Stromal cell of bone marrow (primary cell): ENCODE results near the gene BUD13.

Source experiments
- DNase-seq: peaks from one replicate; pipeline ENCODE4 v3.0.0-alpha.2; 2012; ENCODE audit warnings: low read depth

BUD13 gene

DNA sequence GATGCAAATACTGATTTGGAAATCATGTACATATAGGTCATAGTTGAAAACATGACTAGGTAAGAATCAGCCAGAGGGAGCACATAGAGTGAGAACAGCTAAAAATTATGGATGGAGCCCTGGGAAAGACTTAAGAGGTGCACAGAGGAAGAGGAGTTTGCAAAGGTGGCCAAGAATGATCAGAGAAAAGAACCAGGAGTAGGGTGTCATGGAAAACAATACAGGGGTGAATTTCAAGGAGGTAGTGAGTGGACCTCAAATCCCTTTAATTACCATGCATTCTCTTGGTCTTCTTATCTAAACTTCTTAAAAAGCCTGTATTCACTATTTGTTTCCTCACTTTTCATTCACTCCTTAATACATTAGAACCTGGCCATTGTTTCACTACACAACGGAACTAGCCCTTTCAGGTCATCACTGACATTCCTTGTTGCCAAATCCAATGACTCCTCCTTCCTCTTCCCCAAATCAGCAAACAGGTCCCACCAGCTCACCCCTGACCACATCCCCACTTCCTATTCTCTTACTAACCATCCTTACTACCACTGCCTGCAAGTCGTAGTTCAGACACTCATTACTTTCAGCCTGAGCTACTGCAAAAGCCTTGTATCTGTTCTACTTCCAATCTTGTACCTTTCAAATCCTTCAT lies 22.6 kb downstream of the BUD13 start:
- no peak for DNase-seq

DNA sequence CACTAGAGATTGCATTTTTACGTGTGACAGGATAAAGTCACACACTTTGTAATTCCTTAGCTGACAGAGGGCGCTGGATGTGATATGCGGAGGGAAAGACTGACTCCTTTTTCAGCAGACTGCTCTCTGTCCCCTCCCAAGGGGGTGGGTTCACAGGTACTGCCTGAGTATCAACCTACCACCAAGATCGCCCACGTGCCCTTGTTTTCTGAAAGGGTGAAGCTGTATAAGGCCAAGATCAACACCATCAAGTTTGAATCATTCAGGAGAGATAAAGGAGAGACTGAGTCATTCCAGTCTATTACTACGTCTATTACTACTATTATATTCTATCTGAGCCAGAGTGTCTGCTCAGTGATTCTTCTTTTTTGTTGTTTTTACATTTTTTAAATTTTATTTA lies 30.7 kb downstream of the BUD13 start:
- DNase-seq = peak; percentile 13

DNA sequence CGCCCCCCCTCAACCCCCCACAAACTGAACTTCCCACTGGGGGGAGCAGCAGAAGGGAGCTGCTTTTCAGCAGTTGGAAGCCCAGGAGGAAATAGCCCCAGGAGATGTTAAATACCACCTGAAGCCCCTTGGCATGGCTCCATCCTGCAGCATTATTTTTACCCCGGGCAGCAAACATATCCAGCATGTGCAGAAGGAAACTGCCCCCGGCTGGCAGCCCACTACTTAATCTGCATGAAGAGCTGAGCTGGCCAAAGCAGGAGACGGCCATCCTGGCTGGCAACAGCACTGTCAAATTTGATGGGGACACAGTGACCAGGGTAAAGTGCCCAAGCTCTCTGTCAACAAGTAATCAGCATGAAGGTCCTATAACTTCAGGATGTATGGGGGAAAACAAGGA lies 32.0 kb downstream of the BUD13 start:
- no peak for DNase-seq

DNA sequence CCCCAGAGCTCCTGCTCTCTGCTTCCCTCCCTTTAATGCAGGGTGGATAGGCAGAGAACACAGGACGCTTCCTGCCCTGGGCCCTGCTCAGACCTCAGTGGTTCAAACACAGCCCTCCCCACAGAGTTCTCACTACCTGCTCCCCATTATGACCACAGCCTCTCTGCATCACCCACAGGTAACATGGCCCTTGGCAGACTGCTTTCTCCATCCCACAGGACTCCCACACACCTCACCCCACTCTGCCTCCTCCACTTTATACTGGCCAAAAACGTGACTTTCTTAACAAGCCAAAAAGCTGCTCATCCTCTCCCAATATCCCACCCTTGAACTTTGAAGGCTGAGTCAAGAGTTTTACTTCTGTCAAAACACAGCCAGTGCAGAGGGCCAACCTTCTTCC lies 33.8 kb downstream of the BUD13 start:
- no peak for DNase-seq

DNA sequence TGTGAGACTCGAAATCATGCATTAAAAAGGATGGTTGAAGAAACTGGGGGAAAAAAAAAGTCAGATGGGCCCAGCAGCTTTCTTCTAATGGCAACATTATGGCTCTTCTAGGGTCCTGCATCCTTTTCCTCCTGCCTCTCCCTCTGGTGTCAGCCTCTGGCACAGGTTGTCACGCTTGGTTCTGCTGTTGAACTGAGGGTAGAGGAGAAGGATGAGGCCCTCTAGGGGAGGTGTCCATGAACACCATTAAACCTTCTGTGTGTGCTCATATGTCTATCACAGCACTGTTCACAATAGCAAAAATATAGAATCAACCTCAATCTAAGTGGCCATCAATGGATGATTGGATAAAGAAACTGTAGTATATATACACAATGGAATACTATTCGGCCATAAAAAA lies 36.0 kb downstream of the BUD13 start:
- no peak for DNase-seq

DNA sequence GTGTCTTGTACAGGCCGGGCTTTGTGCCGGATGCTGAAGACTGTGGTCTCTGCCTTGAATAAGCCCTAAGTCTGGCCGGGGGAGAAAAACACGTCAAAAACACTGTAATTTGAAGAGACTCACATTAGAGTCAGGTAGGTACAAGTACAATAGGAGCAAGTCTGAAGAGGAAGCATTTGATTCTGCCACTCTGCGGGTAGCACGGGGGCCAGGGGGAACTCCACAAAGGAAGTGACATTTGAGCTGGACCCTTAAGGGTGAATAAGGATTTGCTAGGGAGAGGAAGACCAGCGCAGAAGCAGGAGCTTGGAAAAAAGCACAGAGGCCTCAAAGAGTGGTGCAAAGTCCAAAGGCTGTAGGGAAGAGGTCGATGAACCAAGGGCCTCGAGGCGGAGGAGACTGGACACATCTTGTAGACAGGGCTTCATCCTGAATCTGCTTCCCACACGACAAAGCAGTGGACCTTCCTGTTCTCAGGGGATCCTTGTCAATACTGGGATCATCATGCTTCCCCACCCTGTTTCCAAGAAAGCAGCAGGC lies 38.7 kb downstream of the BUD13 start:
- DNase-seq = no peak

DNA sequence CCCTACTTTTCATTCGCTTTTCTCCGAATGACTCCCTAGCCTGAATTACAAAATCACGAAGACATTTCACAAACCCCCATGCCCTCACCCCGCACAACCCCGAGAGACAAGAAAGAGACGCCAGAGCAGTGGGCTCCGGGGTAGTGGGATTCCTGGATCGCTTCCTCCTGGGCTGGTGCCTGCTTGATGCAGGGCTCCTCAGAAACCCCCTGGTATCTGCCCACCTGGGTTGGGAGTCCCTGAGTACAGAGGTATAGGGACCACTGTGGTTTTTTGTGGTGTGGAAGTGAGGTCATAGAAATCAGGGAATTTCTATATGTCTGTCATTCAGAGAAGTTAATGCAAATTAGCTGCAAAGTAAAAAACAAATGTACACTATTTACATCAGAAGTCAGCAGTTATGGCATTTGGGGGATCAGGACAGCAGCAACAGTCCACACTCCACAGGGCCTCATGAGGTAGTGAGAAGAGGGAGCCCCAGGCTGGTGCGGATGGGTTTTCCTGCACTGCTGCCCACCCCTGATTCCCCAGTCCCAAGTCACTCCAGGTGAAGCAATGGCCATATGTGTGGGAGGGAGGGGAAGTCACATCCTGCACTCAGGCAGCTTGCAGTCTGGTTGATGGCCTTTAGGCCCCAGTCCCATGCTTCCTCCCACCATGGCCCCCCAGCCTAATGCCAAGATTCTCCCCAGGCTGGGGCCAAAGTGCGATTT lies 39.6 kb downstream of the BUD13 start:
- no peak for DNase-seq

DNA sequence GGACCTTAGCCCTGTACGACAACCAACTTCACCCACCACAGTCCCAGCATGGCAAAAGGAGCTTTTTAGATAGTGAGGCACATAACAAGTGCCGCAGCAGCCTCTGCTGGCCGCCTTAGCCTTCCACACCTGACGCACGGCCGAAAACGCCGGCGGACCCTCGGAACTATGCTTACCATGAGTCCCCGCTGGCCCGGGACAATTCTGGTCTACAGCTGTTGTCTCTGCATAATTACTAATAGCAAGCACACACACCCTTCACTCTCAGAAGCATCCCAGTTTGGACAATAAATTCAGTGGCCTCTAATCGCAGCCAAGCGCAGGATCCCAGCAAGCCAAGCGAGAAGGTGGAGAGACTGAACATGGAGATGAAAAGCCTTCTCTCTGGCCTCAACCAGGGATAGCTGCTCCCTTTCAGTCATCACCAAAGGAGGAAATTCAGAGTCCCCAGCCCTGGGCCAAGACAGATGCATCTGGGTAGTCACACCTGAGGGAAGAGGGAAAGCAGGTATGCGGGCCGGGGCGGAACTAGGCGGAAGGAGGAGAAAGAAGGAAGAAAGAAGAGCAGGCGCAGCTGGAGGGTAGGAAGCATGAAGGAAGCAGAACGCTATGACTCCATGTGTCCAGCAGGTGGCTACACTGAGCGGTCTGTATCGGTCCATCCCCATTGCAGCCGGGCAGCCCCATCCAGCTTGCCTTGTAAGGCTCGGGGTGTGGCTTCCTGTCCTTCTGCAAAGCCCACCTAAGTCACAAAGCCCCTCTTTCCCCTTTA lies 40.3 kb downstream of the BUD13 start:
- DNase-seq = peak; percentile 38

DNA sequence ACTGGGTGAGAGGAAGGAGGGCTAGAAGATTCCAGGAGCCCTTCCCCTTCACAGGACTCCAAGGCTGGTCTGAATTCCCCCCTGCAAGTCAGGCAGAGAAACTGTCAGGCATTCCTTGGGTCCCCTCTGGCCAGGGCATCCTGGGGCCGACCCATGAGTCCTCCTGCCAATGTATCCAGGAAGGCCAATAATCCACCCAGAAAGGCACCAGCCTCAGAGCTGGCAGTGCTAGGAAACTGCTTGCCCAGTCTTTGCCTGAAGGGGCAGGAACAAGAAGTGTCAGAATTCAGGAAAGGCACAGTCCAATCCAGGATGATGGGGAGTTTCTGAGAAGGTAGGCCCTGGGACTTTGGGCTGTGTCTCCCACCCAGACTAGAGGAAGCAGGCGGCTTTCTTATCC lies 41.0 kb downstream of the BUD13 start:
- no peak for DNase-seq

DNA sequence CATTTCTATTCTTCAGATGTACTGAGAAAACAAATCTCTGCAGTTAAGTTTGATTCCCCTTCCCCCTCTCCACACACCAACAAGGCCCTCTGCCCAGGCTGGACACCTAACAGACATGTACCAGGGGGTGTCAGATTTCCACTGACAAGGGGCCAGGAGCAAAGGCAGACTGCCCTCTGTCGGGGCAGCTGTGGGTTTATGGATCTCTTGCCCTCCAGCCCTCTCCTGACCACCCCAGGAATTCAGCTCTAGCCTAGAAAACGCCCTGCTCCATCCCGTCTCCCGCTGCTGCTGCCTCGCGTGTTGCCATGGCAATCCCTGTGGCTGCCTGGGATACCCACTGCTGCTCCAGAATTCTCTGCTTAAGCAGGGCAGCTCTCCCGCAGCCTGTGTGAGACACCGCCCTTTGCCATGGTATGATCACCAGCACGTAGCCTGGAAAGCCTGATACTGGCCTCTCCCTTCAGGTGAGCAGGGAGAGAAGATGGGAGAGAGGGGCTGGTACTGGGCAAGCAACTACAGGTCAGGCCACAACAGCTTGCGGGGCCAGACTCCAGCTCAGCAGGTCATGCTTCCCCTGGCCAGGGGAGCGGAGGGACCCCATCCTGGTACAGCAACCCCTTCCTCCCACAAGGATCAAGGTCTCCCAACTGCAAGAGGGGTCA lies 41.6 kb downstream of the BUD13 start:
- DNase-seq = no peak

DNA sequence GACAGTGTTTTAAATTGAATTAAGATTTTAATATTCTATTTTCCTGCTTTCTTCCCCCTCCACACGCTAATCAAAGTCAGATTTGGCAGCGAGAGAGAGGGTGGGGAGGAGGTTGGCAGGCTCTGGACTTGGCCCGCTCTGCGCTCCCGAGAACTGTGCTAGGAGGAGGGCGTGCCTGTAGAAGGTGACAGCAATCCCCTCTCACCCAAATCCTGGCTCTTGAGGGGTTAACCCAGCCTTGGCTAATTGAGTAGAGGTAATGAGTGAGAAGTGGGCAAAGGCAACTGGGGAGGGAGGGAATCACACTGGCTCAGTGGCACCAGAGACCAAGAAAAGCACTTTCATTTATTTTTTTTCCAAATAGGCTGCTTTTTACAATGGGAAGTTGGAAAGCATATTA lies 42.2 kb downstream of the BUD13 start:
- no peak for DNase-seq

DNA sequence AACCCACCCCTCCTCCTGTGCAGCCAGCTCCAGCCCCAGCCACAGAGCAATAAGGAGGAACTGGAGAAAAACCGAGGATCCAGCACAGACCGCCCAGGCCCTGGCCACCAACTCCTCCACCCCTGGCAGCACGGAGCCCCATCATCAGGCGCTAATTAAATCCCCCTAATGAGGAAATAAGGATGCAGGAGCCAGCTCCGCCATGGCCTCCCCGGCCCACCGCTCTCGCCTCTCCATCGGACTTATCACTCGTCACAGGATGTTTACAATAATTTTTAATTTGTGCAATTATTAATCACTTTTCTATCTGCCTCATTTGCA lies 42.6 kb downstream of the BUD13 start:
- DNase-seq = no peak

DNA sequence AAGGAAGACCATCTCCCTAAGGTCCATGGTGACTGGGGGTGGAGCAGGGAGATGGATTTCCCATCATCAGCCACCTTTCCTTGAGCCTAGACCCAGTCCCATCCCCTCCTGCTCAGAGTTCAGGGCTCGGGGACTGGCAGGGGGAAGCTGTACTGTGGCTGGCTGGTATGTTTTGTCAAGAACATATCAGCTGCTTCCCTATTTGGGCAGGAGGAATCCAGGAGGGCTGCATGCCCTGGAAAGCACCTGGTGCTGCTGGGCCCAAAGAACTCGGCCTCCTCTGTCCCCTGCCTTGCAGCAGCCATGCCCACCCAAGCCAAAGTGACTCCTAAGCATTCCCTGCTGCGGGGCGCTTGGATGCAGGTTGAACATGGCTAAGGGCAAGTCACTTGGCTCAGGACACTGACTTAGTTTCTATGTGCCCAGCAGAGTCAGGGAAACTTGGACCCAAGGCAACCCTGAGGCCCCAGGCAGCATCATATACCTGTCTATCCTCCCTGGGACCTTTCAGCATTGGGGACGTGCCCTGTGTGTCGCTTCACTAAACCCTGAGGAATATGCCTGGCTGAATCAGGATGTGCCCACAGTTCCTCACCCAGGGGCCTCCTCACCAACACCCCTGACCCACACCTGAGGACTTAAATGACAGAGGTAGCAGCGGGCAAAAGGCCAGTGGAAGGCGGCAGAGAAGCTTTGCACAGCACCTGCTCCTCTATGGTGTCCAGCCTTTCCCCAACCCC lies 43.1 kb downstream of the BUD13 start:
- no peak for DNase-seq

DNA sequence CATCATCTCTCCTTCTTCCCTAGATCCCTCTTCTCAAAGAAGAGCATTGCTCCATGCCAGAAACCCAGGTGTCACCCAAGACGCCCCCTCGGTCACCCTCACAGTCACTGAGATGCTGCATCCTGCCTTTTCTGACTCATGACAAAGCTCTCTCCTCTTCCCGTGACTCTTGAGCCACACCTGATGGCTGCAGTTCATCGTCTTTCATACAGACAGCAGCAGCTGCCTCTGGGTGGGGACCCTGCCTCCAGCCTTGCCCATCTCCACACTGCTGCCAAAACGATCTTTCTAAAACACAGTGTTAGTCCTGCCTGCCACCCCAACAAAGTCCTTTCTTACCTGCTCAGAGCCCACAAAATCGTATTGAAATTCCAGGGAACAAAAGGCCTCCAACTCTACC lies 44.8 kb downstream of the BUD13 start:
- DNase-seq = no peak

DNA sequence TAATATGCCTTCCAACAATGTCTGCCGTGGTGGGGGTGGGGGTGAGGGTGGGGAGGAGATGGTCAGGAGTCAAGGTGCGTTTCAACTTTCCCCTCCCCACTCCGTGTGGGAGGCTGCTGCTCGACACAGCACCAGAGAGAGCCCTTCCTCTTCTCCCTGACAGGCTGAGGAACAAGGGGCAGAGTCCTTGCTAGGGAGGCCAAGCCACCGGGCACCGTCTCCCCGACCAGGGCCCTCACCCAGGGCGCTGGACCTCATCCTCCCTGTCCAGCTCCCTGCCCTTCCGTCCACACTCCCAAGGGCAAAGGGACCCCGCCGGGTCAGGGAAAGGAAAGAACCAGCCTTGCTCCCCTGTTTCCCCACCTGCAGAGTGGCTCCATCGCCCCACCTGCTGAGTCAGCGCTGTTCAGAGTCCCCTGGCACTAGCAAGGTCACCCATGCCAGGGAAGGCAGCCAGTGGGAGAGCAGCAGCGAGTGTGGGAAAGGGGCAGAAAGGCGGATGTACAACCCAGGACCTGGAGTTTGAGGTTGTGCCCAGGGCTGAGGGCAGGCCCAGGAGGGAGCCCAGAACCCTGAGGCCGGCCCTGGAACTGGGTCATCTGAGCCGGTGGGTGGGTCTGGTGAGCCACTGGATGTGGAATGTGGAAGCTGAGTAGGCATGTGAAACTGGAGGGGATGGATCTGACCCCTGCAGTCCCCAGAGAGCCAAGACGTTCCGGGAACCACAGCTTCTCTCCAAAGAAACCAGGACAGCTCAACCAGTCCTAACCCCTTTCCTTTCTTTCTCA lies 47.2 kb downstream of the BUD13 start:
- DNase-seq = peak; percentile 54

DNA sequence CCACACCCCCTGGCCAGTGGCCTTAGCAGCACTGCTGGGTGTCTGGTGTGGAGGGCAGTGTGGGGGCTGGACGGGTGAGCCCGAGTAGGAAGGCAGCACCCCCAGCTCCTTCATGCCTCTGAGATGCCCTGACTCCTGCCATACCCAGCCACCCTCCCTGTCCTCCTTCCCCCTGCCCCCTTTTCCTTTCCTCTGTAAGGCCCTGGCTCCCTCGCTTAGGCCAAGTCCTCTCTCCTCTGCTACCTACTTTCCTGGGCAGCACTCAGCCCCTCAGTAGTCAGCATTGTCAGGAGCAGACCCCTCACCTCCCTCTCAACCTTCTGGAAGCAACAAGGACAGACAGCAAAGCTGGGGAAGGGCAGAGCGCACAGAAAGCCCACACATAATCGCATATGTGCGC lies 48.0 kb downstream of the BUD13 start:
- no peak for DNase-seq

DNA sequence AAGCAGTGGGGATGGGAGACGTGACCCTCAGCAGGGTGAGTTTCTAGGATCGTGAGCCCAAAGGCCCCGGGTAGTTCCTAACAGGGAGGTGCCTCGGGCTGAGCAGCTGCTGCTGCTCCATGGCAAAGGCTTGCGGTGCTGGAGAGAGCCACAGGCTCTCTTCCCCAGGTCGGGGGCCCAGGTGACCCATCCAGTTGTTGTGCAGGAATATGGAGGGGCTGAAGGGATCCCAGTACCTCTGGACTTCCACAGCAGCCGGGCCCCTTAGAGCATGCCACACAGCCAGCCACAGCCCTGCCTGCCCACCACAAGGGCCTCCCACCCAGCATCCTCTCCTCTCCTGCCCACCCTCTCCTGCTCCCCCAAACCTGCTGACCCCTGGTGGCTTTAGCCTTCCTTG lies 49.3 kb downstream of the BUD13 start:
- no peak for DNase-seq

DNA sequence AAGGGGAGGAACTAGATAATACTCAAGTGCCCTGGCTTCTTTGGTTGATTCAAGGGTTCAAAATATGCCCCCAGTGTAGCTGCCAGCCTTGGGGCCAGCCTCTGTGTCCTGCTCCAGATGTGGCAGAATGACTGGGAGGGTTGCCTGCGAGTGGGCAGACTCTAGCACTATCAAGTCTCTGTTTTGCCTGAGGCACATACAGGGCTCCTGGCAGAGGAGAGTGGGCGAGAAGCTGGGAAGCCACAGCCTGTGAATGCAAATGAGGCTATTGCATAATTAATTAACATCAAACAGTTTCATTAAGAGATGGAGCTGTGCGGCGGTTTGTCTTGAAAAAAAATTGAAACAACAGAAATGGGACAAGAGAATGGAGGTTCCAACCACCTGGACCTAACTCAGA lies 50.8 kb downstream of the BUD13 start:
- DNase-seq = no peak

DNA sequence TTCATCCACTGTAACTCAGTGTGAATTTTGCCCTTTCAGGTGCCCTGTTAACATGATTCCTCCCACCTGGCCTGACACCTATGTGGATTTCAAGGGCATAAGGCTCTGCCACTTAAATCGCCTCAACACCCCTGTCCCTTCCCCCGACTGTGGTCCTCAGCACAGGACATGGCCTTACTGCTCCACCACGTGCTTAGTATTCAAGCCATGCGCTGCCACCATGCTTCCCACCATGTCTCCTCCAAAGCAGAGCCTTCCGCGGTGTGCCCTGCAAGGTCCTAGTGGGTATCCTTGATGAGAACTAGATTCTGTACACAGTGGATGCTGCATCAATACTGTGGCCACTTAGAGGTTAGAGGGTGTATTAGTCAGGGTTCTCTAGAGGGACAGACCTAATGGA lies 51.9 kb downstream of the BUD13 start:
- no peak for DNase-seq

DNA sequence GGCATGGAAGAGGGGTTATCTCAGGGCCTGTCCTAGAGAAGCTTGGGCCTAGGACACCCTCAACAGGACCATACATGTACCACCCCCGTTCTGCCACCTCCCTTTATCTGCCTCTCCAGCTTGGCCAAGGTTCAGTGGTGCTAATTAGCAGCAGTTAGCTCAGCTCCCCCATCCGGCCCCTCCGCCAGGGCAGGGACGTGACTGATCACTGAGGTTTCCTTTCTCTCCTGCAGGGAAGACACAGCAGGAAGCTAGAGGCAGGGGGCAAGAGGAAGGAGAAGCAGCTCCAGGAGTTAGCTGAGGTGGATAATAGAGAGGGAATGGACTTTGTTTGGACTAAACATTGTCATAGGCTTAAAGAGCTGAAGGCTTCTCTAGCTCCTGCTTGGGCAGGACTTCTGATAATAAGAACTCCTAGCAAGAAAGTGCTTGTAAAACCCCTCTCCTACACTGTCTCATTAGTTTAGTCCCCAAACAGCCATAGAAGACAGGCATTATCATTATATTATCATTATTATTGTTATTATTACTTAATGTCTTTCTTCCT lies 53.8 kb downstream of the BUD13 start:
- DNase-seq = no peak

DNA sequence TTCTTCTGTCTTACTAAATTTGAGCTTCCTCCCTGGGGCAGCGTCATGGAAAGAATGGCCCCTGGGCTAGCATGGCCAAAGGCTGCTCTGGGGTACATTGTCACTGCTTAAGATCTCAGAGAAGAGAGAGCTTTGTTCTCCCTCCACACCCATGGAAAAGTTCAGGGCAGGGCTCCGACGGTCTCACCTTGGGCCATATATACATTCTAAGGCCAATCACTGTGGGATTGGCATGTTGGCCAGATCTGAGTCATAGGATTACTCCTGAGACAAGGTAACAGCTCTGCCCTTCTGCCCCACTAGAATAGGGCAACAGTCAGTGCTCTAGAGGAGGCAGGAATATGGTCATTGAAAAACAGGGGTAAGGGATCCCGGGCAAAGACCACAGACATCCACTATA lies 56.2 kb downstream of the BUD13 start:
- no peak for DNase-seq
